Activated gamma-delta T cell (primary cell): ENCODE data around the gene LAMB1.
"Not testable (repeated sequence)": the region's sequence is repeated elsewhere in the genome, so short reads cannot be mapped to it uniquely, and the experiment has no call there.

Source experiments
- DNase-seq: peaks from one replicate; lab custom pipeline; 2025; lab: John Stamatoyannopoulos, UW
- total RNA-seq, 2 donors: gene quantifications; one replicate each; lab custom pipeline; 2026; lab: John Stamatoyannopoulos, UW

The LAMB1 gene
- 0.05 to 0.26 reads per million in 2 donors for total RNA-seq

GRCh38 chr7:108002726-108003598 is at the start of gene LAMB1:
LAMB1 (minus strand) TSS chr7:108003161; CDS start chr7:108002885, 276 bp downstream.
- no peak for DNase-seq

GRCh38 chr7:108051454-108051853 is 48.5 kb upstream of the LAMB1 start:
- no peak for DNase-seq

GRCh38 chr7:108049962-108050361 is 47.0 kb upstream of the LAMB1 start:
- no peak for DNase-seq

GRCh38 chr7:108048422-108048821 is 45.5 kb upstream of the LAMB1 start:
- DNase-seq = no peak

- no peak for DNase-seq
Observed at GRCh38 chr7:108046952-108047506, 44.1 kb upstream of the LAMB1 start.

GRCh38 chr7:108045669-108046068 is 42.7 kb upstream of the LAMB1 start:
- DNase-seq = no peak

- DNase-seq = no peak
Observed at GRCh38 chr7:108045154-108045553, 42.2 kb upstream of the LAMB1 start.

- DNase-seq = no peak
Observed at GRCh38 chr7:108044345-108044744, 41.4 kb upstream of the LAMB1 start.

- no peak for DNase-seq
Observed at GRCh38 chr7:108038986-108039385, 36.0 kb upstream of the LAMB1 start.

GRCh38 chr7:108037741-108038140 is 34.8 kb upstream of the LAMB1 start:
- DNase-seq = no peak

GRCh38 chr7:108037140-108037539 is 34.2 kb upstream of the LAMB1 start:
- DNase-seq = no peak

- DNase-seq = no peak
Observed at GRCh38 chr7:108034586-108034985, 31.6 kb upstream of the LAMB1 start.

GRCh38 chr7:108033776-108034497 is 31.0 kb upstream of the LAMB1 start:
- DNase-seq = no peak

GRCh38 chr7:108033309-108033708 is 30.3 kb upstream of the LAMB1 start:
- DNase-seq = not testable (repeated sequence)

GRCh38 chr7:108030516-108030915 is 27.6 kb upstream of the LAMB1 start:
- no peak for DNase-seq

GRCh38 chr7:108029034-108029433 is 26.1 kb upstream of the LAMB1 start:
- DNase-seq = no peak

- no peak for DNase-seq
Observed at GRCh38 chr7:108028111-108028510, 25.1 kb upstream of the LAMB1 start.

GRCh38 chr7:108027239-108027638 is 24.3 kb upstream of the LAMB1 start:
- DNase-seq = no peak

- no peak for DNase-seq
Observed at GRCh38 chr7:108026647-108027046, 23.7 kb upstream of the LAMB1 start.

GRCh38 chr7:108026116-108026515 is 23.2 kb upstream of the LAMB1 start:
- no peak for DNase-seq

GRCh38 chr7:108024538-108024937 is 21.6 kb upstream of the LAMB1 start:
- no peak for DNase-seq

- no peak for DNase-seq
Observed at GRCh38 chr7:108020585-108020984, 17.6 kb upstream of the LAMB1 start.

- no peak for DNase-seq
Observed at GRCh38 chr7:108018668-108019067, 15.7 kb upstream of the LAMB1 start.
